Ovary (tissue), 9 donors: ENCODE results near the gene HIVEP3. TPM values are rescaled to one million over a fixed set of nuclear protein-coding genes. Genes with fewer than 3 reads are reported as not detected.

Experiments used
- DNase-seq, 5 donors: peaks; one replicate each; pipeline ENCODE4 v3.0.0-alpha.2; 2019 to 2020
- H3K27ac ChIP-seq, 2 donors: fragments of 200-600 bp; one replicate each; pipeline versions ENCODE4 v1.5.1 to v1.8.0; 2019 to 2022
- H3K27me3 ChIP-seq: fragments of 200-600 bp; one replicate; pipeline ENCODE4 v1.8.0; 2022
- H3K36me3 ChIP-seq: fragments of 200-600 bp; sonication (generic); one replicate; pipeline ENCODE4 v1.5.1; 2019
- H3K4me1 ChIP-seq: one replicate; pipeline ENCODE4 v1.8.1; 2013; ENCODE audit warnings: mild to moderate bottlenecking, moderate library complexity; ENCODE audit not compliant: insufficient read depth
- H3K4me3 ChIP-seq: fragments of 200-600 bp; sonication (generic); one replicate; pipeline ENCODE4 v1.5.1; 2017
- H3K9me3 ChIP-seq, 2 donors: fragments of 200-600 bp in 1 of 2; sonication (generic) in 1 of 2; one replicate each; pipeline versions ENCODE4 v1.5.1 to v1.8.1; 2013 to 2019; ENCODE audit warnings: mild to moderate bottlenecking in 1 of 2, moderate library complexity in 1 of 2
- CTCF ChIP-seq, 3 donors: fragments of 450-650 bp in 2 of 3; fragments of 200-600 bp in 1 of 3; IDR thresholded peaks; one replicate each; pipeline versions ENCODE4 v1.5.1 to v1.8.0; 2016 to 2022; ENCODE audit warnings: antibody characterized with exemption in 3 of 3, mild to moderate bottlenecking in 1 of 3
- EP300 ChIP-seq: sonication (generic); formaldehyde crosslinking; IDR thresholded peaks from one replicate; pipeline ENCODE4 v1.6.1; 2017; ENCODE audit warnings: antibody characterized with exemption
- POLR2A ChIP-seq: fragments of 450-650 bp; IDR thresholded peaks from one replicate; pipeline ENCODE4 v1.6.1; 2017; ENCODE audit warnings: antibody characterized with exemption, mild to moderate bottlenecking, moderate library complexity
- WGBS, 3 donors: extraction: QIAGEN DNeasy Blood & Tissue Kit in 1 of 3; methylation state at CpG; one replicate each; pipeline versions ENCODE4 v1.1.5 to v1.1.7; 2013 to 2017; 5-methylcytosine and 5-hydroxymethylcytosine counted together
- intact Hi-C, 4 donors: fragments of 100-400 bp; cut with DNase I; formaldehyde crosslinking; loops; one replicate each; pipeline versions ENCODE4 v1.11.0 to v1.15.1; 2022 to 2023
- polyA plus RNA-seq, 2 donors: library from polyadenylated mRNA; stranded (reverse); fragments of 200-250 nt in 1 of 2; fragments of 350-450 nt in 1 of 2; fragmentation: Illumina TruSeq in 1 of 2; extraction: RNeasy Lipid Tissue Mini Kit (QIAGEN cat#74804) in 1 of 2; gene quantifications; one replicate each; pipeline ENCODE4 v1.2.3, GENCODE V29; 2013 to 2014
- total RNA-seq, 7 donors: library from RNA; depleted of rRNA in 2 of 7; stranded (reverse); fragments of >200 nt in 2 of 7; fragmentation: NEBNext Ultra II Directional in 3 of 7; extraction: Animal tissue kit (Norgen Biotek cat#: 25700) in 3 of 7; gene quantifications; one replicate each; pipeline versions ENCODE4 v1.1.0 to v1.2.4, GENCODE V29; 2016 to 2023
- donor health status: DM: no; HTN: no; CAD: no; lungs with moderate emphysema.
- donor health status: DM: no; HTN: no; CAD: no.
- donor health status: Bipolar disorder and iron deficiency.
- donor health status: DM: yes; HTN: yes; CAD: no.
- donor health status: DM: no; HTN: no; CAD: no.
- donor health status: DM: yes; HTN: yes; CAD: no.

HIVEP3 gene
- total and polyA plus RNA-seq, 9 donors = 3.0 to 7.5 (median 5.2) TPM

- Histone ChIP-seq H3K27ac (no peak overlapping the region), H3K9me3 (no peaks in the 10 kb centered on the region), H3K4me1 (no peaks in the 10 kb centered on the region), H3K36me3 (no peaks in the 10 kb centered on the region), H3K4me3 (no peak overlapping the region), H3K27me3 (no peaks in the 10 kb centered on the region)
- intact Hi-C loops = no loop called here
- TF ChIP-seq POLR2A (no peak), EP300 (no peak), CTCF (IDR thresholded peaks at IDR 0.05) (no peak)
- no peak for DNase-seq
- 95 to 98% (median 97%) methylated on average over 2 of the region's 2 CpGs for WGBS, 3 donors
Measured at GRCh38 chr1:41844781-41845272, 73.9 kb downstream of the HIVEP3 start.

DNA sequence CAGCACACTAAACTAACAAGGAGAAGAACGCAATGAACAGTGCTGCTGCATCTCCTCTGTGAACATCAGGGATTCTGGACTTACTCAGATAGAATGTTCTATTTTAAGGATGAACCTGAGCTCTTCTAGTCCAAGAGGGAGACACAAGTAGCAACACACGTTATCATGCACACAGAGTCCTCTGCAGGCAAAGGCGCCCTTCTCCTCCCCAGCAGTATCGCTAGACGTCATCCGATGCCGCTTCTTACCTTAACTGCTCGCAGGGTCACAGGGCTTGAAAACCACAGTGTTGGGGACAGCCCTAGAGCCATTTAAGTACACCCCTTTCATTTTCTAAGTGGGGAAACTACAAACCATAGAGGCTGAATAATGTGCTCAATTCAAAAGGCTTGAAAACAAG is 74.5 kb downstream of the HIVEP3 start:
- no peaks in the 10 kb centered on the region for H3K9me3 ChIP-seq
- H3K36me3 ChIP-seq = no peaks in the 10 kb centered on the region
- no peaks in the 10 kb centered on the region for H3K4me1 ChIP-seq
- TF ChIP-seq EP300 (no peak), POLR2A (no peak), CTCF (IDR thresholded peaks at IDR 0.05) (no peak)
- no peak overlapping the region for H3K4me3 ChIP-seq
- WGBS, 3 donors = 84 to 94% (median 92%) methylated on average over 8 of the region's 8 CpGs
- intact Hi-C loops = no loop called here
- DNase-seq = no peak
- no peaks in the 10 kb centered on the region for H3K27me3 ChIP-seq
- no peak overlapping the region for H3K27ac ChIP-seq

DNA sequence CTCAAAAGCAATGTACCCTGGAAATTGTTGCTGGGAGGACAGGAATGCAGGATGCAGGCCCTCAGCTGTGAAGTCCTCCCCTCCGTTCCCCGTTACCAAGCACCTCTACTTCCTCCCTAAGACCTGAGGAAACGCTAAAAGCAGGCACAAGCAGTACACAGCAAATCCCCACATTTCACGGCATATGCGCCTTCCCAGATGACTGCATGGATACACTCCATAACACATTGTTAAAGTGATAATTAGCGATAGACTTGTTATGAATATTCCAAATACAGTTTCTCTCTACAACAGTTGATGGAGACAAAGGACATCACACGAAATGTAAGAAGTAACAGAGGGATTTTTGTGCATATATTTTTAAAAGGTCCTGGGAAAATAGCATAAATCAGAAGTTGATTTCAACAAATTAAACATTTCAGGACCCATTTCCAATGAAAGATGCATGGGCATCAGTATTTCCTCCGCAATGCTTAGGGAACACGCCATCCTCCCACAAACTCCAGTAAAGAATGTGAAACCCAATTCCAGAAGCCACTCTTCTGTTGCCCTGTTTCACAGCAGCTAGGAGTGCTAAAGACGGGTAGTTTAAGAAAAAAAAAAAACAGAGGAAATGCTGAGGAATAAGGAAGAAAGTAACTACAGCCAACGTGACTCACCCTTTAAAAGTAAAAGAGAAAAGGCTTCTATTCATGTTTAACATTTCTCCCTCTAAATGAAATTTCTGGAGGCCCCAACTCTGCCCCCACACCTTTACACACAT is 75.5 kb downstream of the HIVEP3 start:
- TF ChIP-seq EP300 (no peak), CTCF (IDR thresholded peaks at IDR 0.05) (no peak), POLR2A (no peak)

DNA sequence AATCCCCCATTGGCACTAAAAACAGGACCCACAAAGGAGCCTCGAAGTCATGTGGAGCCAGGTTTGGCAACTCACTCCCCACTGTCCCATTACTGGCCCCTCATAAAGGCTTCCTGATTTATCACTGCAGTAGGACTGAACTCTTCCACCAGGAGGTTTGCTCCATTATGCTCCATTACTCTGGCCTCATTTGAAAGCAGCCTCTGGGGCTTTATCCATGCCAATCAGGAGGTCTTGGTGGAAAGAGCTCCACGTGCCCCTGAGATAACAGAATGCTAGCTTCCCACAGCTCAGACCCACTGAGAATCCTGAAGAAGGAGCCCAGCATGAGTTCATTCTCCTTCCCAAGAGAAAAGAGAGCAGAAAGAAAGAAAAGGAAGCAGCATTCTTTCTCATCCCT is 76.4 kb downstream of the HIVEP3 start:
- TF ChIP-seq POLR2A (no peak), CTCF (IDR thresholded peaks at IDR 0.05) (no peak), EP300 (no peak)
- intact Hi-C loops = no loop called here
- WGBS, 3 donors = 71 to 79% (median 75%) methylated on average over 2 of the region's 2 CpGs
- Histone ChIP-seq H3K4me3 (no peak overlapping the region), H3K27ac (no peak overlapping the region), H3K27me3 (no peaks in the 10 kb centered on the region), H3K4me1 (no peaks in the 10 kb centered on the region), H3K9me3 (no peaks in the 10 kb centered on the region), H3K36me3 (no peaks in the 10 kb centered on the region)
- no peak for DNase-seq

More for the DNA sequence above, 75.5 kb downstream of the HIVEP3 start:
- intact Hi-C loops = loop anchor here in 1 of 4 donors (1.0 kb wide), 1 partner anchor 12 kb away; no protein-coding TSS in a partner anchor
- WGBS, 3 donors = 42 to 45% (median 42%) methylated on average over 11 of the region's 11 CpGs
- Histone ChIP-seq H3K9me3 (no peaks in the 10 kb centered on the region), H3K4me3 (no peak overlapping the region), H3K4me1 (no peaks in the 10 kb centered on the region), H3K36me3 (no peaks in the 10 kb centered on the region), H3K27ac (no peak overlapping the region), H3K27me3 (no peaks in the 10 kb centered on the region)
- no peak for DNase-seq
